CD4-positive, alpha-beta T cell (primary cell): ENCODE data around the gene MGME1. TPM values are rescaled to one million over a fixed set of nuclear protein-coding genes. Genes with fewer than 3 reads are reported as not detected.
A peak's percentile ranks its signal among the peaks of the same experiment; 100 is the strongest.
"Not testable (repeated sequence)": the region's sequence is repeated elsewhere in the genome, so short reads cannot be mapped to it uniquely, and the experiment has no call there.

Source experiments
- ATAC-seq: fragments of 200-7000 bp; cut with Tn5 transposase; one replicate; pipeline ENCODE4 v1.10.0; 2022; ENCODE audit warnings: mild to moderate bottlenecking; ENCODE audit not compliant: poor library complexity
- CTCF ChIA-PET: fragments of 350-600 bp; sonication (Branson Sonifier 250); formaldehyde crosslinking; loops from one replicate; lab custom pipeline; 2021; ENCODE audit warnings: antibody characterized with exemption, inconsistent platforms; lab: Charles Lee
- POLR2A ChIA-PET: fragments of 350-600 bp; sonication (Branson Sonifier 250); formaldehyde crosslinking; loops from one replicate; lab custom pipeline; 2021; ENCODE audit warnings: antibody characterized with exemption, inconsistent platforms; lab: Charles Lee
- DNase-seq, 14 experiments: peaks; one replicate each; pipeline ENCODE4 v3.0.0-alpha.2; 2013 to 2020; ENCODE audit warnings: mixed read lengths in 2 of 14
- H3K27ac ChIP-seq, 2 donors: one replicate each; pipeline versions ENCODE4 v1.5.1 to v1.7.0; 2013; ENCODE audit warnings: low read length in 2 of 2, low read depth in 1 of 2, mild to moderate bottlenecking in 1 of 2
- H3K27me3 ChIP-seq, 2 experiments: 1 replicate in 1 of 2; 2 replicates in 1 of 2; pipeline versions ENCODE4 v1.6.1 to v1.7.0; 2013; ENCODE audit warnings: low read length in 2 of 2, control low read depth in 1 of 2, mild to moderate bottlenecking in 1 of 2, moderate library complexity in 1 of 2; ENCODE audit not compliant: insufficient read depth in 2 of 2, control insufficient read depth in 1 of 2
- H3K36me3 ChIP-seq: one replicate; pipeline ENCODE4 v1.6.1; 2013; ENCODE audit warnings: low read length, control low read depth; ENCODE audit not compliant: insufficient read depth
- H3K4me1 ChIP-seq: one replicate; pipeline ENCODE4 v1.6.1; 2013; ENCODE audit warnings: low read length, control low read depth; ENCODE audit not compliant: insufficient read depth
- H3K4me3 ChIP-seq: one replicate; pipeline ENCODE4 v1.5.1; 2013; ENCODE audit warnings: mild to moderate bottlenecking, low read length, moderate library complexity
- H3K9me3 ChIP-seq, 2 experiments: 1 replicate in 1 of 2; 2 replicates in 1 of 2; pipeline versions ENCODE4 v1.6.1 to v1.7.0; 2013; ENCODE audit warnings: low read length in 2 of 2, mild to moderate bottlenecking in 2 of 2, control low read depth in 1 of 2, moderate library complexity in 1 of 2; ENCODE audit not compliant: control insufficient read depth in 1 of 2, insufficient read depth in 1 of 2
- H3K27ac Mint-ChIP-seq: one replicate; pipeline ENCODE4 v1.8.0; 2020; ENCODE audit warnings: mixed read lengths
- H3K27me3 Mint-ChIP-seq: one replicate; pipeline ENCODE4 v1.8.0; 2021; ENCODE audit warnings: mixed read lengths
- H3K36me3 Mint-ChIP-seq: one replicate; pipeline ENCODE4 v1.8.0; 2021; ENCODE audit warnings: low read depth, mixed read lengths
- H3K4me1 Mint-ChIP-seq: one replicate; pipeline ENCODE4 v1.8.0; 2021; ENCODE audit warnings: low read depth, mixed read lengths
- H3K4me3 Mint-ChIP-seq: one replicate; pipeline ENCODE4 v1.8.0; 2020; ENCODE audit warnings: mild to moderate bottlenecking, mixed read lengths
- H3K9me3 Mint-ChIP-seq: one replicate; pipeline ENCODE4 v1.8.0; 2020; ENCODE audit warnings: mixed read lengths
- CTCF ChIP-seq: fragments of 200-600 bp; IDR thresholded peaks from one replicate; pipeline ENCODE4 v1.8.0; 2022; ENCODE audit warnings: antibody characterized with exemption, mild to moderate bottlenecking
- intact Hi-C, 2 experiments: fragments of 100-400 bp; cut with DNase I in 1 of 2; cut with micrococcal nuclease in 1 of 2; formaldehyde crosslinking; loops; one replicate each; pipeline versions ENCODE4 v1.15.1 to v1.9.0; 2023 to 2025; cut with DNase I, micrococcal nuclease
- total RNA-seq, 174 experiments: library from RNA in 2 of 174; stranded (reverse) in 2 of 174; gene quantifications; one replicate each; pipeline ENCODE4 v1.2.3 and lab custom pipeline; 2021 to 2026

Gene MGME1
- total RNA-seq, 2 experiments from 2014 or later: 4.5 to 4.6 TPM

GRCh38 chr20:17958373-17959256, 10.2 kb upstream of the MGME1 start:
- no peaks in the 10 kb centered on the region for H3K9me3 Mint-ChIP-seq
- ChIA-PET POLR2A (interaction anchor here (0.7 to 2.6 kb wide), 6 partner anchors 9 to 549 kb away, joined by 3 to 20 read pairs (median 4); partner anchors contain the start of gene SNX5), CTCF (interaction anchor here (0.6 to 1.8 kb wide), 4 partner anchors 10 to 37 kb away, joined by 3 to 9 read pairs (median 4); partner anchors contain the start of gene SNX5)
- DNase-seq (no peak), ATAC-seq (no peak)
- peaks cover 75% of the 10 kb centered on the region for H3K4me1 Mint-ChIP-seq
- H3K4me3 Mint-ChIP-seq: peak overlapping the region; percentile 16
- Histone ChIP-seq H3K4me3 (no peak overlapping the region), H3K36me3 (peaks cover 32% of the 10 kb centered on the region), H3K27ac (peak overlapping the region in 1 of 2 donors; percentile 63), H3K27me3 (no peaks in the 10 kb centered on the region), H3K9me3 (no peaks in the 10 kb centered on the region), H3K4me1 (peaks cover 61% of the 10 kb centered on the region)
- intact Hi-C loops: loop anchor here (2.0 to 5.0 kb wide), 2 partner anchors 38 to 39 kb away; no protein-coding TSS in a partner anchor
- TF ChIP-seq CTCF: no peak
- H3K27me3 Mint-ChIP-seq: no peaks in the 10 kb centered on the region
- H3K36me3 Mint-ChIP-seq: peaks cover 47% of the 10 kb centered on the region
- peak overlapping the region; percentile 60 for H3K27ac Mint-ChIP-seq

DNA sequence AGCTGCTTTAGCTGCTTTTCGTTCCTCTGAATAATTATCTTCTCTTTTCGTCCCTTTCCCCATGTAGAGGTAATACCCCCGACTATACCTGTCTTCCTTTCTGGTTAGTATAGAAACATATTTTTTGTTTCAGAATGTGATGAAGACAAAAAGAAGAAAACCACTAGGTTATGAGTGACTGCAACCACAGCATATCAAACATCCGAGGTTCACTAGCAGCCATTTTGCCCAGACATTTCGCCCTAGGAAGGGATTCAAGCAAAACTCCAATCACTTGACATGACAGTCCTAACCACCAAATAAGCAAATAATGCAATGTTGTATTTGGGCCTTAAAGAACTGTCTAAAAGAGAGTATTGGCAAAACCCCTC, 9.6 kb upstream of the MGME1 start:
- peaks cover 26% of the 10 kb centered on the region for H3K36me3 ChIP-seq
- TF ChIP-seq CTCF: no peak
- peak overlapping the region; percentile 26 for H3K4me3 Mint-ChIP-seq
- H3K9me3 Mint-ChIP-seq: no peaks in the 10 kb centered on the region
- ATAC-seq (no peak), DNase-seq (no peak)
- H3K27ac ChIP-seq: peak overlapping the region in 1 of 2 donors; percentile 63
- H3K27me3 Mint-ChIP-seq: no peaks in the 10 kb centered on the region
- H3K4me1 ChIP-seq: peaks cover 67% of the 10 kb centered on the region
- H3K27me3 ChIP-seq: no peaks in the 10 kb centered on the region
- no peak overlapping the region for H3K4me3 ChIP-seq
- H3K4me1 Mint-ChIP-seq: peaks cover 80% of the 10 kb centered on the region
- CTCF ChIA-PET: interaction anchor here (0.9 to 1.8 kb wide), 3 partner anchors 9 to 36 kb away, joined by 4 to 9 read pairs (median 5); partner anchors contain the start of gene SNX5
- peak overlapping the region; percentile 60 for H3K27ac Mint-ChIP-seq
- intact Hi-C loops: loop anchor here (2.0 to 5.0 kb wide), 2 partner anchors 38 kb away; no protein-coding TSS in a partner anchor
- H3K36me3 Mint-ChIP-seq: peaks cover 41% of the 10 kb centered on the region
- H3K9me3 ChIP-seq: no peaks in the 10 kb centered on the region
- POLR2A ChIA-PET: interaction anchor here (1.2 to 2.6 kb wide), 3 partner anchors 8 to 12 kb away, joined by 3 to 20 read pairs (median 5); partner anchors contain the start of gene SNX5

GRCh38 chr20:17960400-17960885, 8.4 kb upstream of the MGME1 start:
- H3K4me3 Mint-ChIP-seq, H3K27ac ChIP-seq, H3K27me3 Mint-ChIP-seq, H3K9me3 Mint-ChIP-seq, DNase-seq, CTCF ChIA-PET, H3K4me3 ChIP-seq, ATAC-seq, H3K27me3 ChIP-seq, H3K9me3 ChIP-seq: not testable (repeated sequence)
- Histone ChIP-seq H3K4me1 (peaks cover 79% of the 10 kb centered on the region), H3K36me3 (peaks cover 14% of the 10 kb centered on the region)
- POLR2A ChIA-PET: interaction anchor here (2.1 kb wide), 1 partner anchor 10 kb away, joined by 5 read pairs; no protein-coding TSS in a partner anchor
- H3K36me3 Mint-ChIP-seq: peaks cover 29% of the 10 kb centered on the region
- intact Hi-C loops: loop anchor here in 1 of 2 experiments (10.0 kb wide), 2 partner anchors 544 to 834 kb away; partner anchors contain the start of gene SEC23B
- peaks cover 85% of the 10 kb centered on the region for H3K4me1 Mint-ChIP-seq
- H3K27ac Mint-ChIP-seq: peak overlapping the region; percentile 60
